ENCODE measurements around the gene PITRM1. TPM values are rescaled to one million over a fixed set of nuclear protein-coding genes. Genes with fewer than 3 reads are reported as not detected.

The PITRM1 gene
- total RNA-seq, 4 donors from 2014 or later: 81.9 to 123 (median 90.2) TPM

DNA sequence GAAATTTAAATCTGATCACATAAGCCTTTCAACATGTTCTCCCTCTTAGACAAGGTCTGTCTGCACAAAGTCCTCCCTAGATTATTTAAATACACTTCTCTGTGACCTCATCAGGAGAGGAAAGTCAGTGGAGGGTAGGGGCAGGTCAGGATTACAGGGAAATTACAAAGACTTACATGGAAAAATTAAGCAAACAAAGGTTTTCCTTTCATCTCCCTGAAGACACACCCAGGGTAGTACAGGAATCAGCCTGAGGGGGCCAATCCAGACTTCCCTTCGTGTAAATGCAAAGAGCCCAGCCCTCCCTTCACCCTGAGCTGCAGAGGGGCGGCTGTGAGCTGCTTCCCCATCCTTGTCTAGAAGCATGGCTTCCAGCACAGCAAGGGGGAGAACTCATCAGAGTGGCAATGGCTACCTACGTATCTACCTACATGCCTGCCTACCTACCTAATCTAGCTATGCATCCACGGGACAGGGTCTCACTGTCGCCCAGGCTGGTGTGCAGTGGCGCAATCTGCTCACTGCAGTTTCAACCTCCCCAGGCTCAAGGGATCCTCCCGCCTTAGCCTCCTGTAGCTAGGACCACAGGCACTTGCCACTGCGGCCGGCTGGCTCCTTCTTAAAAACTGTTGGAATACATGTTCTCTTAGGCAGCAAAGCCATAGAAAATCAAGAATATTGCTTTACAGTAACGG is 33.2 kb downstream of the PITRM1 start:
- ATAC-seq (no peak), DNase-seq (no peak)
- Histone ChIP-seq H3K27ac (peak overlapping the region in 3 of 4 donors; percentile 1 to 91 (median 43)), H3K4me3 (no peak overlapping the region), H3K36me3 (peaks cover 0 to 80% of the 10 kb centered on the region in 2 donors), H3K9me3 (no peaks in the 10 kb centered on the region), H3K4me1 (peaks cover 21 to 22% of the 10 kb centered on the region in 2 donors), H3K27me3 (no peaks in the 10 kb centered on the region)
- in situ Hi-C loops (cut with MboI; ENCODE audit: low sequenced_read_pairs in 4 of 4): no loop called here
- TF ChIP-seq, protein P1, sequence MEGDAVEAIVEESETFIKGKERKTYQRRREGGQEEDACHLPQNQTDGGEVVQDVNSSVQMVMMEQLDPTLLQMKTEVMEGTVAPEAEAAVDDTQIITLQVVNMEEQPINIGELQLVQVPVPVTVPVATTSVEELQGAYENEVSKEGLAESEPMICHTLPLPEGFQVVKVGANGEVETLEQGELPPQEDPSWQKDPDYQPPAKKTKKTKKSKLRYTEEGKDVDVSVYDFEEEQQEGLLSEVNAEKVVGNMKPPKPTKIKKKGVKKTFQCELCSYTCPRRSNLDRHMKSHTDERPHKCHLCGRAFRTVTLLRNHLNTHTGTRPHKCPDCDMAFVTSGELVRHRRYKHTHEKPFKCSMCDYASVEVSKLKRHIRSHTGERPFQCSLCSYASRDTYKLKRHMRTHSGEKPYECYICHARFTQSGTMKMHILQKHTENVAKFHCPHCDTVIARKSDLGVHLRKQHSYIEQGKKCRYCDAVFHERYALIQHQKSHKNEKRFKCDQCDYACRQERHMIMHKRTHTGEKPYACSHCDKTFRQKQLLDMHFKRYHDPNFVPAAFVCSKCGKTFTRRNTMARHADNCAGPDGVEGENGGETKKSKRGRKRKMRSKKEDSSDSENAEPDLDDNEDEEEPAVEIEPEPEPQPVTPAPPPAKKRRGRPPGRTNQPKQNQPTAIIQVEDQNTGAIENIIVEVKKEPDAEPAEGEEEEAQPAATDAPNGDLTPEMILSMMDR (IDR thresholded peaks at IDR 0.05 in 4 of 5, conservative IDR thresholded peaks at IDR 0.05 in 1 of 5): no peak
- TF ChIP-seq POLR2A (IDR thresholded peaks at IDR 0.05): no peak
- intact Hi-C loops (cut with DNase I; ENCODE audit: low total_unique reads): loop anchor here (5.0 to 10.0 kb wide), 2 partner anchors 72 to 1525 kb away; partner anchors contain the start of gene PFKP

DNA sequence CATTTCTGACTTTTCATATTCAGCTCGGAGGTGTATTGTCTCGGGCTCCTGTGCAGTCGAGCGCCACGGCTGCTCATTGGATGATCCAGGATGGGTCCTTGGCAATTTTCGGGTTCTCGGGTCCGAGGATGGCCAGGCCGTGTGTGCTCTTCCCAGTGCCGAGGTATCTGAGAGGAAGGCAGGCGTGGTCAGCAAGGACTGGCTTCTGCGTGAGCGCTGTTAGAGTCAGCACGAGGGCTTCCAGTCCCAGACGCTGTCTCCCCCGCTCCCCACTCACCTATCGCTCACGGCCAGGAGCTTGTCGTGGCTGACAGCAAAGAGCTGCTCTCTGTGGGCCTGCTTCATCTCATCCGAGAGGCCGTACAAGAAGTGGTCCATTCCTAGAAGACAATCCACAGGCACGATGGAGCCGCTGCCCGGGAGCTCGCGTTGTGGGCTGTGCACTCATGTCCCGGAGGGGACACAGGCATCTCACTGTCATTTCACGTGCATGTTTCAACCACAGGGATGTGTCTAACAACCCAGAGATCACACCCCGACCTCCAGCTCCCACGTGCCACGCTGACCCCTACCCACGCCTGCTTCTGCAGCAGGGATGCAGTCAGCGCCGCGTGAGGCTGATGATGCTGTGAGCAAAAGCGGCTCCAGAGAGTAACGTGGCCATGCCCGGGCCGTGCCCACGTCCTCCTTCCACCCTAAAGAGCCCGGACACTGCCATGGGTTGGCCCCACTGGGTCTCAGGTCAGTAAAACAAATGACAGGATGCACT is 34.4 kb downstream of the PITRM1 start:
- intact Hi-C loops (cut with DNase I; ENCODE audit: low total_unique reads): loop anchor here (1.0 to 10.0 kb wide), 4 partner anchors 31 to 1527 kb away; partner anchors contain the start of genes PFKP and PITRM1
- in situ Hi-C loops (cut with MboI; ENCODE audit: low sequenced_read_pairs in 4 of 4): no loop called here
- Histone ChIP-seq H3K27me3 (no peaks in the 10 kb centered on the region), H3K36me3 (peaks cover 0 to 78% of the 10 kb centered on the region in 2 donors), H3K4me1 (peaks cover 21 to 22% of the 10 kb centered on the region in 2 donors), H3K27ac (peak overlapping the region; percentile 81 to 94 (median 87)), H3K9me3 (no peaks in the 10 kb centered on the region), H3K4me3 (no peak overlapping the region)
- DNase-seq: no peak
- TF ChIP-seq, protein P1 (IDR thresholded peaks at IDR 0.05 in 4 of 5, conservative IDR thresholded peaks at IDR 0.05 in 1 of 5): no peak
- no peak for TF ChIP-seq POLR2A (IDR thresholded peaks at IDR 0.05)
- ATAC-seq: no peak

DNA sequence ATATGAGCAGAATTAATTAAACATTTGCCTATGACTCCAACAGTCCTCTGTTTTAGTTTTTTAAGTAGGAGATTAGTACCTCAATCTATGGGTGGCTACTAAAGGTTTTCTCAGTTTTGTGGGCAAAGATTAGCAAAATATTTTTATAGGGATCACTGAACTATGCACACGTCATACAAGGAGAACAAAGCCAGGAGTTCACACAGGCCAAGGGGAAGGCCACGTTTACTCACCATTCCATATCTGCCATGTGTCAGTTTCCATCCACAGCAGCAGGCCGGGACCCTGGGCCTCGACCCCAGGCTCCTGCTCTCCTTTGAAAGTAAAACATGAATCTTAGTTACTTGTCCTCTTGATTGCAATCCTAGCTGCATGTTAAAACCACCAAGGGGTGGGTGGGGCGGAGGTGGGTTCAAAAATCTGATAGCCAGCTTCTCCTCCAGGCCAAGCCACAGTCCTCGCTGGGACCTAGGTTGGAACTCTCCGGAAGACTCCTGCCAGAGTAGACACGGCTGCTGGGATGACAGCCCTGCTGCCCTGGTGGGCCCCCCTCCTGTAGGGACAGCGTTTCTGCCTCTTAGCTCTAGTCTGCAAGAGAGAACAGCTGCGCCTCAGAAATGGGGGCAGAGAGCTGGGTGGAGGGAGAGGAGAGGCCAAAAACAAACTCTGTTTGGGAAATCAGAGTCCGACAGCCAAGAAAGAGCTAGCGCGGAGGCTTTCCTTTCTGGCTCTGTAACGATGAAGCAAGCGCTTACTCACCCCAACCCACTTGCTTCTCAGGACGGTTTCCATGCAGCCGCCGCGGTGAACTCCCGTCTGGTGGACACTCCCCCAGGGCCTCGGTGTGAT is 35.6 kb downstream of the PITRM1 start:
- DNase-seq: peak; percentile 68 to 94
- peaks cover 21 to 22% of the 10 kb centered on the region in 2 donors for H3K4me1 ChIP-seq

More for the DNA sequence above, 35.6 kb downstream of the PITRM1 start:
- H3K27me3 ChIP-seq: no peaks in the 10 kb centered on the region
- peaks cover 0 to 74% of the 10 kb centered on the region in 2 donors for H3K36me3 ChIP-seq
- in situ Hi-C loops (cut with MboI; ENCODE audit: low sequenced_read_pairs in 4 of 4): no loop called here
- H3K27ac ChIP-seq: peak overlapping the region; percentile 81 to 94 (median 87)
- peak overlapping the region; percentile 5 to 26 (median 15) for H3K4me3 ChIP-seq
- TF ChIP-seq, protein P1 (IDR thresholded peaks at IDR 0.05 in 4 of 5, conservative IDR thresholded peaks at IDR 0.05 in 1 of 5): no peak
- peak in 1 of 2 donors; percentile 36 for TF ChIP-seq POLR2A (IDR thresholded peaks at IDR 0.05)
- intact Hi-C loops (cut with DNase I; ENCODE audit: low total_unique reads): loop anchor here (1.0 to 10.0 kb wide), 4 partner anchors 30 to 1528 kb away; partner anchors contain the start of genes PFKP and PITRM1
- H3K9me3 ChIP-seq: no peaks in the 10 kb centered on the region
- peak; percentile 90 to 95 for ATAC-seq
